K562 (cell line): Measurements from ENCODE around the gene RPL11. TPM values are rescaled to one million over a fixed set of nuclear protein-coding genes. Genes with fewer than 3 reads are reported as not detected.
A peak's percentile ranks its signal among the peaks of the same experiment; 100 is the strongest.

Source experiments
- CREM ChIP-seq: IDR thresholded peaks from 2 replicates; pipeline ENCODE4 v1.6.1; 2014; ENCODE audit warnings: antibody characterized with exemption, low read depth
- E2F3 ChIP-seq: fragments of 250-450 bp; sonication (Bioruptor Pico); IDR thresholded peaks from 2 replicates; pipeline ENCODE4 v1.4.0; 2020; ENCODE audit warnings: mild to moderate bottlenecking
- HDAC8 ChIP-seq: fragments of 450-650 bp; IDR thresholded peaks from 2 replicates; pipeline ENCODE4 v1.6.1; 2016; ENCODE audit warnings: mild to moderate bottlenecking, missing genetic modification characterization, moderate library complexity, missing compliant biosample characterization
- HSF4 ChIP-seq: fragments of 250-450 bp; sonication (Bioruptor Pico); IDR thresholded peaks from 2 replicates; pipeline ENCODE4 v2.1.2; 2022; ENCODE audit warnings: mild to moderate bottlenecking, moderate library complexity, borderline replicate concordance
- NR1H2 ChIP-seq: sonication (generic); formaldehyde crosslinking; IDR thresholded peaks from 2 replicates; pipeline ENCODE4 v1.4.0; 2020; ENCODE audit warnings: mild to moderate bottlenecking, missing genetic modification reagents
- NR2C1 ChIP-seq, 2 experiments: fragments of 450-650 bp; IDR thresholded peaks; 2 replicates each; pipeline ENCODE4 v1.6.1; 2017; ENCODE audit warnings: mild to moderate bottlenecking in 2 of 2, antibody characterized with exemption in 1 of 2, inconsistent platforms in 1 of 2, missing compliant biosample characterization in 1 of 2, missing genetic modification characterization in 1 of 2
- NRF1 ChIP-seq, 2 experiments: fragments of 450-650 bp; IDR thresholded peaks in 1 of 2; conservative IDR thresholded peaks in 1 of 2; 2 replicates each; pipeline ENCODE4 v1.6.1; 2014; ENCODE audit warnings: mild to moderate bottlenecking in 2 of 2
- POLR2AphosphoS5 ChIP-seq: IDR thresholded peaks from 2 replicates; pipeline ENCODE4 v1.6.1; 2011; ENCODE audit warnings: mild to moderate bottlenecking, low read depth, low read length, moderate library complexity; ENCODE audit not compliant: control insufficient read depth, insufficient read depth
- POLR2H ChIP-seq: IDR thresholded peaks from 2 replicates; pipeline ENCODE4 v1.6.1; 2016; ENCODE audit warnings: missing genetic modification characterization, low read depth, mild to moderate bottlenecking, control low read depth, missing compliant biosample characterization, moderate library complexity
- RBM17 ChIP-seq: fragments of 200-400 bp; formaldehyde crosslinking; IDR thresholded peaks from 2 replicates; pipeline ENCODE4 v1.6.1; 2017; ENCODE audit warnings: low read depth, mild to moderate bottlenecking, low read length, borderline replicate concordance
- SLC30A9 ChIP-seq: fragments of 250-450 bp; sonication (Bioruptor Pico); IDR thresholded peaks from 2 replicates; pipeline ENCODE4 v1.8.0; 2022; ENCODE audit warnings: mild to moderate bottlenecking, moderate library complexity
- SOX6 ChIP-seq: fragments of 450-650 bp; IDR thresholded peaks from 2 replicates; pipeline ENCODE4 v1.6.1; 2014; ENCODE audit warnings: mild to moderate bottlenecking
- TCF7L2 ChIP-seq: fragments of 150-350 bp; IDR thresholded peaks from 2 replicates; pipeline ENCODE4 v1.6.1; 2016; ENCODE audit warnings: low read depth, mild to moderate bottlenecking, low read length, moderate library complexity
- TCFL5 ChIP-seq: fragments of 250-450 bp; sonication (Bioruptor Pico); conservative IDR thresholded peaks from 2 replicates; pipeline ENCODE4 v1.6.1; 2021; ENCODE audit warnings: mild to moderate bottlenecking, moderate library complexity, matching md5 sums
- ZNF174 ChIP-seq: fragments of 250-450 bp; sonication (Bioruptor Pico); IDR thresholded peaks from 2 replicates; pipeline ENCODE4 v1.4.0; 2020; ENCODE audit warnings: mild to moderate bottlenecking
- ZNF76 ChIP-seq: fragments of 250-450 bp; sonication (Bioruptor Pico); IDR thresholded peaks from 2 replicates; pipeline ENCODE4 v1.4.0; 2020; ENCODE audit warnings: mild to moderate bottlenecking, moderate library complexity, borderline replicate concordance
- polyA plus RNA-seq, 8 experiments: library from polyadenylated mRNA; depleted of rRNA in 4 of 8; stranded (reverse) in 5 of 8; unstranded in 3 of 8; fragments of >200 nt; fragmentation: Nextera tagmentation in 2 of 8; fragmentation: Illumina TruSeq in 1 of 8; extraction: Ambion mirVana in 2 of 8; extraction: Trizol in 1 of 8; gene quantifications; 2 replicates each; pipeline versions ENCODE4 v1.2.1 to v1.2.3, GENCODE V29; 2011 to 2014; ENCODE audit warnings: inconsistent platforms in 1 of 8, missing spikeins in 1 of 8
- total RNA-seq, 7 experiments: library from RNA; depleted of rRNA in 6 of 7; stranded (reverse); fragments of >200 nt in 6 of 7; fragmentation: Illumina TruSeq in 2 of 7; extraction: Trizol in 2 of 7; gene quantifications; 2 replicates each; pipeline versions ENCODE4 v1.2.1 to v1.2.3, GENCODE V29; 2011 to 2021; ENCODE audit warnings: low replicate concordance in 1 of 7
- TF ChIP-seq, protein P1 (sequence below): IDR thresholded peaks from 3 replicates; pipeline ENCODE4 v1.6.1; 2011; ENCODE audit warnings: borderline replicate concordance, mild to moderate bottlenecking, moderate library complexity; ENCODE audit not compliant: insufficient read length; ENCODE audit errors: extremely low read depth
- TF ChIP-seq, protein P2 (sequence below): fragments of 250-450 bp; sonication (Bioruptor Pico); IDR thresholded peaks from 2 replicates; pipeline ENCODE4 v1.5.0; 2022; ENCODE audit warnings: mild to moderate bottlenecking
- TF ChIP-seq, protein P3 (sequence below): sonication (generic); formaldehyde crosslinking; IDR thresholded peaks from 2 replicates; pipeline ENCODE4 v1.8.0; 2022; ENCODE audit warnings: mild to moderate bottlenecking, low read depth, missing genetic modification reagents
- TF ChIP-seq, protein P4 (sequence below): fragments of 450-650 bp; IDR thresholded peaks from 2 replicates; pipeline ENCODE4 v1.6.1; 2016

Gene RPL11
- total and polyA plus RNA-seq, 9 of the 15 experiments (the other 6 are each of a cell fraction or from before 2014, with no cell fraction given) = 1,781 to 4,526 (median 3,111) TPM

DNA sequence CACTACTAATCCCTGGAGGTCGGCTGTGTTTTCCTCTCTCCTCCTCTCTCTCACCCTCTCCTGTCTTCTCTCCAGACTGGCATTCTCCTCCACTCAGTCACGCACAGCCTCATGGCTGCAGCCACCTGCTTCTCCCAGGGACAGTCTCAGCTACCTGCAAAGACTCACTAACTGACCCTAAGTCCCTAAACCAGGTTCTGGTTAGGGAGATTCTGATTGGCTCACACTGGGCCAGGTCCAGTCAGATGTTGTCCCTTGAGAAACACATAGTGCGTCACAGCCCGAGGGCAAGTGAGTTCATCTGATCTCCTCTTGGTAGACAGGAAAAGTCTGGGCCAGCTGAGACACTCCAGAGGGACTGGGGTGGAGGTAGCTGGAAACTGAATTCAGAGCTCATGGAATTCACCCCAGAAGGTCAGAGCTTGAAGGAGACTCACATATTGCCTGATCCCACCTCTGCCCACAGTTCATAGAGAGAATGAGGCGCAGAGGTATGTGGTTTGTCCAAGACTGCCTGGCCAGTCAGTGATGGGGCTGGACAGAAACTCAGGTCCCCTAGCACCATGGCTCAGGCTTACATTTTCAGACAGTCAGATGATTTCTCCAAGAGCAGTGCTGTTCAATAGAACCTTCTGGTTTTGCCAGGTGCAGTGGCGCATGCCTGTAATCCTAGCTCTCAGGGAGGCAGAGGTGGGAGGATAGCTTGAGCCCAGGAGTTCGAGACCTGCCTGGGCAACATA is 40.4 kb upstream of the RPL11 start (continued):
- TF ChIP-seq, protein P1, sequence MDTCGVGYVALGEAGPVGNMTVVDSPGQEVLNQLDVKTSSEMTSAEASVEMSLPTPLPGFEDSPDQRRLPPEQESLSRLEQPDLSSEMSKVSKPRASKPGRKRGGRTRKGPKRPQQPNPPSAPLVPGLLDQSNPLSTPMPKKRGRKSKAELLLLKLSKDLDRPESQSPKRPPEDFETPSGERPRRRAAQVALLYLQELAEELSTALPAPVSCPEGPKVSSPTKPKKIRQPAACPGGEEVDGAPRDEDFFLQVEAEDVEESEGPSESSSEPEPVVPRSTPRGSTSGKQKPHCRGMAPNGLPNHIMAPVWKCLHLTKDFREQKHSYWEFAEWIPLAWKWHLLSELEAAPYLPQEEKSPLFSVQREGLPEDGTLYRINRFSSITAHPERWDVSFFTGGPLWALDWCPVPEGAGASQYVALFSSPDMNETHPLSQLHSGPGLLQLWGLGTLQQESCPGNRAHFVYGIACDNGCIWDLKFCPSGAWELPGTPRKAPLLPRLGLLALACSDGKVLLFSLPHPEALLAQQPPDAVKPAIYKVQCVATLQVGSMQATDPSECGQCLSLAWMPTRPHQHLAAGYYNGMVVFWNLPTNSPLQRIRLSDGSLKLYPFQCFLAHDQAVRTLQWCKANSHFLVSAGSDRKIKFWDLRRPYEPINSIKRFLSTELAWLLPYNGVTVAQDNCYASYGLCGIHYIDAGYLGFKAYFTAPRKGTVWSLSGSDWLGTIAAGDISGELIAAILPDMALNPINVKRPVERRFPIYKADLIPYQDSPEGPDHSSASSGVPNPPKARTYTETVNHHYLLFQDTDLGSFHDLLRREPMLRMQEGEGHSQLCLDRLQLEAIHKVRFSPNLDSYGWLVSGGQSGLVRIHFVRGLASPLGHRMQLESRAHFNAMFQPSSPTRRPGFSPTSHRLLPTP = no peak
- no peak for TF ChIP-seq SLC30A9 (CRISPR knock-in tag)
- TF ChIP-seq TCF7L2 = no peak
- no peak for TF ChIP-seq POLR2AphosphoS5
- TF ChIP-seq TCFL5 (CRISPR knock-in tag) = no peak
- TF ChIP-seq, protein P2, sequence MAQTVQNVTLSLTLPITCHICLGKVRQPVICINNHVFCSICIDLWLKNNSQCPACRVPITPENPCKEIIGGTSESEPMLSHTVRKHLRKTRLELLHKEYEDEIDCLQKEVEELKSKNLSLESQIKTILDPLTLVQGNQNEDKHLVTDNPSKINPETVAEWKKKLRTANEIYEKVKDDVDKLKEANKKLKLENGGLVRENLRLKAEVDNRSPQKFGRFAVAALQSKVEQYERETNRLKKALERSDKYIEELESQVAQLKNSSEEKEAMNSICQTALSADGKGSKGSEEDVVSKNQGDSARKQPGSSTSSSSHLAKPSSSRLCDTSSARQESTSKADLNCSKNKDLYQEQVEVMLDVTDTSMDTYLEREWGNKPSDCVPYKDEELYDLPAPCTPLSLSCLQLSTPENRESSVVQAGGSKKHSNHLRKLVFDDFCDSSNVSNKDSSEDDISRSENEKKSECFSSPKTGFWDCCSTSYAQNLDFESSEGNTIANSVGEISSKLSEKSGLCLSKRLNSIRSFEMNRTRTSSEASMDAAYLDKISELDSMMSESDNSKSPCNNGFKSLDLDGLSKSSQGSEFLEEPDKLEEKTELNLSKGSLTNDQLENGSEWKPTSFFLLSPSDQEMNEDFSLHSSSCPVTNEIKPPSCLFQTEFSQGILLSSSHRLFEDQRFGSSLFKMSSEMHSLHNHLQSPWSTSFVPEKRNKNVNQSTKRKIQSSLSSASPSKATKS (CRISPR knock-in tag) = no peak
- TF ChIP-seq POLR2H (tag) = no peak
- 0 out of 4 replicates have a peak, but pooled peaks of 1 of the 2 experiments have one; percentile 19 for TF ChIP-seq NRF1 (conservative IDR thresholded peaks at IDR 0.05 in 1 of 2, IDR thresholded peaks at IDR 0.05 in 1 of 2)
- TF ChIP-seq ZNF174 (CRISPR knock-in tag) = no peak
- TF ChIP-seq ZNF76 (CRISPR knock-in tag) = no peak
- peak; percentile 23; the same call in 1 of the 2 replicates for TF ChIP-seq CREM
- TF ChIP-seq, protein P3, sequence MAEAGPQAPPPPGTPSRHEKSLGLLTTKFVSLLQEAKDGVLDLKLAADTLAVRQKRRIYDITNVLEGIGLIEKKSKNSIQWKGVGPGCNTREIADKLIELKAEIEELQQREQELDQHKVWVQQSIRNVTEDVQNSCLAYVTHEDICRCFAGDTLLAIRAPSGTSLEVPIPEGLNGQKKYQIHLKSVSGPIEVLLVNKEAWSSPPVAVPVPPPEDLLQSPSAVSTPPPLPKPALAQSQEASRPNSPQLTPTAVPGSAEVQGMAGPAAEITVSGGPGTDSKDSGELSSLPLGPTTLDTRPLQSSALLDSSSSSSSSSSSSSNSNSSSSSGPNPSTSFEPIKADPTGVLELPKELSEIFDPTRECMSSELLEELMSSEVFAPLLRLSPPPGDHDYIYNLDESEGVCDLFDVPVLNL (CRISPR knock-in tag) = no peak
- no peak for TF ChIP-seq HDAC8 (tag)
- no peak for TF ChIP-seq E2F3 (CRISPR knock-in tag)
- no peak for TF ChIP-seq SOX6
- TF ChIP-seq NR2C1 (IDR thresholded peaks at IDR 0.05) = no peak
- TF ChIP-seq NR2C1 (tag; IDR thresholded peaks at IDR 0.05) = no peak
- no peak for TF ChIP-seq NR1H2 (CRISPR knock-in tag)
- TF ChIP-seq RBM17 = no peak
- TF ChIP-seq, protein P4, sequence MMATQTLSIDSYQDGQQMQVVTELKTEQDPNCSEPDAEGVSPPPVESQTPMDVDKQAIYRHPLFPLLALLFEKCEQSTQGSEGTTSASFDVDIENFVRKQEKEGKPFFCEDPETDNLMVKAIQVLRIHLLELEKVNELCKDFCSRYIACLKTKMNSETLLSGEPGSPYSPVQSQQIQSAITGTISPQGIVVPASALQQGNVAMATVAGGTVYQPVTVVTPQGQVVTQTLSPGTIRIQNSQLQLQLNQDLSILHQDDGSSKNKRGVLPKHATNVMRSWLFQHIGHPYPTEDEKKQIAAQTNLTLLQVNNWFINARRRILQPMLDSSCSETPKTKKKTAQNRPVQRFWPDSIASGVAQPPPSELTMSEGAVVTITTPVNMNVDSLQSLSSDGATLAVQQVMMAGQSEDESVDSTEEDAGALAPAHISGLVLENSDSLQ = no peak
- TF ChIP-seq HSF4 (CRISPR knock-in tag) = no peak
